ENCODE data around the gene BAK1.
A peak's percentile ranks its signal among the peaks of the same experiment; 100 is the strongest.

Gene BAK1

DNA sequence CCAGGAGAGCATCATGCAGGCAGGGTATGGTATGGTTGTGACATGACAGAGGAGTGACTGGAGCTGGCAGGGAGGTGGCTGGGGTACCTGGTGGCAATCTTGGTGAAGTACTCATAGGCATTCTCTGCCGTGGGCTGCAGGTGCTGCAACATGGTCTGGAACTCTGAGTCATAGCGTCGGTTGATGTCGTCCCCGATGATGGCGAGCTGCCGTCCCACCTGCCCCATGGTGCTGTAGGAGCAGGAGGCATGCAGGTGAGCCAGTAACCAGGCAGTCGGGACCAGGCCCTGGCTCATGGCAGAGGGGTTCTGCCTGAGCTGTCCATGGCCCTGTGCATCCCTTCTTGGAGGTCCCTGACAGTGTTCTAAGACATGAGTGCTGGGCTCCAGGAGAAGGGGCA lies 4.9 kb downstream of the BAK1 start:
- Mint-ChIP-seq H3K9me3 (no peaks in the 10 kb centered on the region), H3K27me3 (ENCODE audit: low read depth, poor library complexity) (no peaks in the 10 kb centered on the region), H3K36me3 (ENCODE audit: low read depth) (peaks cover 11% of the 10 kb centered on the region), H3K4me3 (no peak overlapping the region), H3K27ac (no peak overlapping the region), H3K4me1 (peaks cover 34% of the 10 kb centered on the region)
- no peak for DNase-seq
- TF ChIP-seq, protein P1, sequence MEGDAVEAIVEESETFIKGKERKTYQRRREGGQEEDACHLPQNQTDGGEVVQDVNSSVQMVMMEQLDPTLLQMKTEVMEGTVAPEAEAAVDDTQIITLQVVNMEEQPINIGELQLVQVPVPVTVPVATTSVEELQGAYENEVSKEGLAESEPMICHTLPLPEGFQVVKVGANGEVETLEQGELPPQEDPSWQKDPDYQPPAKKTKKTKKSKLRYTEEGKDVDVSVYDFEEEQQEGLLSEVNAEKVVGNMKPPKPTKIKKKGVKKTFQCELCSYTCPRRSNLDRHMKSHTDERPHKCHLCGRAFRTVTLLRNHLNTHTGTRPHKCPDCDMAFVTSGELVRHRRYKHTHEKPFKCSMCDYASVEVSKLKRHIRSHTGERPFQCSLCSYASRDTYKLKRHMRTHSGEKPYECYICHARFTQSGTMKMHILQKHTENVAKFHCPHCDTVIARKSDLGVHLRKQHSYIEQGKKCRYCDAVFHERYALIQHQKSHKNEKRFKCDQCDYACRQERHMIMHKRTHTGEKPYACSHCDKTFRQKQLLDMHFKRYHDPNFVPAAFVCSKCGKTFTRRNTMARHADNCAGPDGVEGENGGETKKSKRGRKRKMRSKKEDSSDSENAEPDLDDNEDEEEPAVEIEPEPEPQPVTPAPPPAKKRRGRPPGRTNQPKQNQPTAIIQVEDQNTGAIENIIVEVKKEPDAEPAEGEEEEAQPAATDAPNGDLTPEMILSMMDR (IDR thresholded peaks at IDR 0.05) = no peak

DNA sequence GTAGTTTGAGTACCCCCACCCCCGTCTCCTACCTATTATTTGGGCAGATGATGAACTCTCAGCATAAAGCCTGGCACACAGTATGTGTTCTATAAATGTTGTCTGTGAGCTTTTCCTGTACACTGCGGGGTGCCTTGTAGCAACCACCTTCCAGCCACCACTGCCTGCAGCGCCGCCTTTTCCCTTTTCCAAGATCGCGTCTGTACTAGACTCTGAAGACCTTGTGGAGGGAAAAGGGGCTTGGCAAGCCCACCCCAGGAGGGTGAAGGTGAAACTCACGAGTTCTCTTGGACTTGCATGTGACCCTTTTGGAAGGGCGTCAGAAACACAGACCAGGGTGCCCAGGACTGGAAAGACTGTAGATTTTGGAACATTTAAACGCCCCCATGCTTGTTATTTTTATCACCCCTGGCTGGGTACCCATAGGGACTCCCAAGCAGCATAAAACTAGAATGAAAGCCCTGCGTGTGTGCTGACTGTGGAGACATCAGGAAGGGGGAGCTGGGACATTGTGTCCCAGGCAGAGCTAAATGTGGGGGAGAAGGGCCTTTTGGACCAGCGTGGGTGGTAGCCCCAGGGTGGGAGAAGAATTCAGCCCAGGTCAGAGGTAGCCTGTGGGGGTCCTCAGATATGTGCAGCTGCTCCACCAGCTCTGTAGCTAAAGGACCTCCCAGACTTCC lies 8.3 kb downstream of the BAK1 start:
- Mint-ChIP-seq H3K9me3 (no peaks in the 10 kb centered on the region), H3K4me3 (peak overlapping the region; percentile 90), H3K27me3 (ENCODE audit: low read depth, poor library complexity) (no peaks in the 10 kb centered on the region), H3K27ac (peak overlapping the region; percentile 60), H3K4me1 (peaks cover 47% of the 10 kb centered on the region), H3K36me3 (ENCODE audit: low read depth) (peaks cover 10% of the 10 kb centered on the region)
- TF ChIP-seq, protein P1 (IDR thresholded peaks at IDR 0.05) = no peak
- no peak for DNase-seq

DNA sequence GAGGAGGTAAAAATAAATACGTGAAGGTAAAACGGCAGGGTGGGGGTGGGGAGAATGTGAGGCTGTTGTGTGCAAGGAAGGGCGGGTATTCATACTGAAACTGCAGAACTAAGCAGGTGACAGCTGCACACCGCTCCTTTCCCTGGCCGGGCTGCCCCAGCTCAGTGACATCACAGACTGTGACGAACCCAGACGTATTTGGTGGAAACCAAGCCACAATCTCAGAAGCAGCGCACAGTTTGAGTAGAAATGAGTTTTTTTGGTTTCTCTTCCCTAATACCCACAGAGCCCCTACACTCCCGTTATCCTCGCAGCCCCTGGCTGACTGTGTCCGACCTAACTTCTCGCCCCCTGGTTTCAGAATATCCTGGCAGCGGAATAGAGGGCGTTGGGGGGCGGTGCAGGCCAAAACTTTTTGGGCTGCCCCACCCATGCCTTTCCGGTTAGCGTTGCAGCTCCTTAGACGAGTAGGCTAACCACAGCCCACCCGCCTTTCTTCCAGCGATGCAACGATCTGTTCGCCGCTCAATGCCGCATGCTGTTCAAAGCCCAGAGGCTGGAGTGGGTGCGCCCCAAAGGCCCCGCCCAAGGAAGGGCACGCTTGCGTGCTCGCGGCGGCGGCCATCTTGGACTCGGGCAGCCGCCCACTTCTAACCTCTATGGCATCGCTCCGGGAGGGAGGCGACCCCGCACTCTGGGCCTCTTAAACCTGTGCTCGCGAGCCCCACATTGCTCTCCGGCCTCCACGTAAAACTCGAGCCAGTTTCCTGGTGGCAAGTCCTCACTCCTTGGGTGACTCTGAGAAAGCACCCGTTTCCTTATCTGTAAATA lies 9.1 kb downstream of the BAK1 start:
- Mint-ChIP-seq H3K9me3 (no peaks in the 10 kb centered on the region), H3K36me3 (ENCODE audit: low read depth) (peaks cover 7% of the 10 kb centered on the region), H3K27me3 (ENCODE audit: low read depth, poor library complexity) (peaks cover under 1% of the 10 kb centered on the region), H3K27ac (peak overlapping the region; percentile 11), H3K4me1 (peaks cover 51% of the 10 kb centered on the region), H3K4me3 (peak overlapping the region; percentile 90)
- TF ChIP-seq, protein P1 (IDR thresholded peaks at IDR 0.05) = no peak
- peak; percentile 79 for DNase-seq

DNA sequence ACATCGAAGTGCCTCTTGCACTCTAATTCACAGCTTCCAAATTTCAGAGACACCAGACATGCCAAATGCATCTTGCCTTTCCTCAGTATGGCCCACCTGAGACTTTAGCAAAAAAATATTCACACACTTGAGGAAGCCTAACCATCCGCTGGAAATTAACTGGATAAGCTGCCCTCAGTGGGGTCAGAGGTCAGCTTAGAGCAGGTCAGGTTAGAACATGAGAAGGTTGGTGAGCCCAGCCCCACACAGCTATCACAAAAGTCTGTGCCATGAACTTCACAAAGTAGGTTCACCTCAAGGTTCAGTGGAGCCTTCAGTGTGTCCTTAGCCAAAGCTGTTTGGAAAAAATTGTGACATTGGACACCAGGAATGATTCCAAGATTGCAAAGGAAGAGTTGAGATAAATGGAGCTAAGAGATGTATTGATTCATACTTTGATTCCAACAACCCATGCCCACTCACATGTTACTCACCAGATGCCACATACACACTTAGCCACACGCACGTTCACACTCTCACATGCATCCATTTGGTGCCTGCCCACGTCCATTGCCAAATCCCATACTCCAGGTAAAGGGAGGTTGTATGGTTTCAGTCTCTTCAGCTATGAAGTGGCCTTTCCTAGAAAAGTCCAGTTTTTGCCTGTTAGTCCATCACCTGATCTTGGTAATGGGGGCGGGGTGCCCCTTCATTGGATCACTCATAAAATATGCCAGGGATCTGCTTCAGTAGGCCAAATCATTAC lies 11.1 kb downstream of the BAK1 start:
- Mint-ChIP-seq H3K27ac (no peak overlapping the region), H3K36me3 (ENCODE audit: low read depth) (no peaks in the 10 kb centered on the region), H3K9me3 (no peaks in the 10 kb centered on the region), H3K4me1 (peaks cover 51% of the 10 kb centered on the region), H3K4me3 (peak overlapping the region; percentile 33), H3K27me3 (ENCODE audit: low read depth, poor library complexity) (peaks cover 3% of the 10 kb centered on the region)
- TF ChIP-seq, protein P1 (IDR thresholded peaks at IDR 0.05) = no peak
- DNase-seq = no peak

DNA sequence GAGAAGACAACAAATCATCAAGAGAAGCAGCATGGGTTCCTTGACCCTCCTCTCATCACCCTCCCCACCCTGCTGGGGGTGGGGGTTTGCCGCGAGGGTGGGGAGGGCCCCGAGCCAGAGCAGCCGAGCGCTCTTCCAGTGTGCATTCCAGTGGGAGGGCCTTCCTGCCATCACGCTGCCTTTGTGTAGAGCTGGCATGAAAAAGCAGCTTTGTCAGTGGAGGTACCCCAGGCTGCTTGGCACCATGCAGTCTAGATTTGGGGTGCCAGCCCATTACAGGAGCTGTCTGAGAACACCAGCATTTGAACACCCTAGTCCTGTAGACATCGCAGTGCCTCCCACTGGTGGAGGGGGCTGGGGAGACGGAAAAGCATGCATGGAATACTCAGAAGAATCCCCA lies 12.2 kb downstream of the BAK1 start:
- H3K36me3 Mint-ChIP-seq (ENCODE audit: low read depth) = no peaks in the 10 kb centered on the region
- no peaks in the 10 kb centered on the region for H3K9me3 Mint-ChIP-seq
- TF ChIP-seq, protein P1 (IDR thresholded peaks at IDR 0.05) = no peak
- peaks cover 51% of the 10 kb centered on the region for H3K4me1 Mint-ChIP-seq
- peak overlapping the region; percentile 83 for H3K27ac Mint-ChIP-seq
- no peak overlapping the region for H3K4me3 Mint-ChIP-seq
- peaks cover 3% of the 10 kb centered on the region for H3K27me3 Mint-ChIP-seq (ENCODE audit: low read depth, poor library complexity)
- DNase-seq = no peak
